Neural progenitor cell (in vitro differentiated cells): Measurements from ENCODE around the gene RINL. TPM values are rescaled to one million over a fixed set of nuclear protein-coding genes. Genes with fewer than 3 reads are reported as not detected.

ENCODE experiments used
- DNase-seq: peaks from one replicate; pipeline ENCODE4 v3.0.0-alpha.2; 2016; ENCODE audit warnings: low spot score
- H2AFZ ChIP-seq: fragments of 200-600 bp; sonication (generic); replicated peaks from 2 replicates; pipeline ENCODE4 v1.6.1; 2016; ENCODE audit warnings: antibody characterized with exemption
- H3F3A ChIP-seq: fragments of 200-600 bp; sonication (generic); 2 replicates; pipeline ENCODE4 v1.6.1; 2016; ENCODE audit warnings: antibody characterized with exemption, low read depth
- H3K27ac ChIP-seq: fragments of 200-600 bp; sonication (generic); 2 replicates; pipeline ENCODE4 v1.5.1; 2016; ENCODE audit warnings: mild to moderate bottlenecking
- H3K27me3 ChIP-seq: fragments of 200-600 bp; sonication (generic); 2 replicates; pipeline ENCODE4 v1.6.1; 2016; ENCODE audit warnings: mild to moderate bottlenecking, moderate library complexity
- H3K36me3 ChIP-seq: fragments of 200-600 bp; sonication (generic); 2 replicates; pipeline ENCODE4 v1.5.1; 2016
- H3K4me1 ChIP-seq: fragments of 200-600 bp; sonication (generic); 2 replicates; pipeline ENCODE4 v1.6.1; 2016; ENCODE audit warnings: mixed run types
- H3K4me2 ChIP-seq: fragments of 200-600 bp; sonication (generic); 2 replicates; pipeline ENCODE4 v1.6.1; 2016
- H3K4me3 ChIP-seq: fragments of 200-600 bp; sonication (generic); 2 replicates; pipeline ENCODE4 v1.5.1; 2016
- H3K79me2 ChIP-seq: fragments of 200-600 bp; sonication (generic); 2 replicates; pipeline ENCODE4 v1.6.1; 2016; ENCODE audit warnings: low read depth
- H3K9ac ChIP-seq: fragments of 200-600 bp; sonication (generic); 2 replicates; pipeline ENCODE4 v1.6.1; 2016
- H3K9me3 ChIP-seq: fragments of 200-600 bp; sonication (generic); 2 replicates; pipeline ENCODE4 v1.5.1; 2016; ENCODE audit warnings: low read depth
- H4K20me1 ChIP-seq: fragments of 200-600 bp; sonication (generic); 2 replicates; pipeline ENCODE4 v1.6.1; 2016; ENCODE audit warnings: low read depth
- H3K27ac Mint-ChIP-seq: 3 replicates; pipeline ENCODE4 v1.8.0; 2021; ENCODE audit warnings: mixed read lengths
- H3K27me3 Mint-ChIP-seq: 2 replicates; pipeline ENCODE4 v1.8.0; 2022; ENCODE audit warnings: low read depth, mild to moderate bottlenecking, inconsistent platforms, moderate library complexity, mixed read lengths; ENCODE audit not compliant: insufficient read depth
- H3K36me3 Mint-ChIP-seq: 3 replicates; pipeline ENCODE4 v1.8.0; 2021; ENCODE audit warnings: mixed read lengths
- H3K4me1 Mint-ChIP-seq: 3 replicates; pipeline ENCODE4 v1.8.0; 2021; ENCODE audit warnings: mixed read lengths
- H3K4me3 Mint-ChIP-seq: 3 replicates; pipeline ENCODE4 v1.8.0; 2021; ENCODE audit warnings: mild to moderate bottlenecking, moderate library complexity, mixed read lengths
- H3K9me3 Mint-ChIP-seq: 3 replicates; pipeline ENCODE4 v1.8.0; 2020; ENCODE audit warnings: mixed read lengths
- CTCF ChIP-seq: fragments of 200-600 bp; sonication (generic); IDR thresholded peaks from 2 replicates; pipeline ENCODE4 v1.5.1; 2017; ENCODE audit warnings: antibody characterized with exemption, mild to moderate bottlenecking
- EZH2 ChIP-seq: fragments of 200-600 bp; sonication (generic); IDR thresholded peaks from 2 replicates; pipeline ENCODE4 v1.6.1; 2017; ENCODE audit warnings: antibody characterized with exemption, mild to moderate bottlenecking, moderate library complexity
- EZH2phosphoT487 ChIP-seq: fragments of 200-600 bp; sonication (generic); IDR thresholded peaks from 2 replicates; pipeline ENCODE4 v1.6.1; 2017; ENCODE audit warnings: antibody characterized with exemption
- total RNA-seq: library from RNA; depleted of rRNA; stranded (reverse); fragments of >200 nt; gene quantifications from 2 replicates; pipeline ENCODE4 v1.2.3, GENCODE V29; 2015; ENCODE audit warnings: low replicate concordance

The RINL gene
- total RNA-seq, 1 donor from 2014 or later: 5.4 TPM

GRCh38 chr19:38868551-38868950, 9.5 kb downstream of the RINL start:
- no peak for DNase-seq
- peaks cover 20% of the 10 kb centered on the region for H3K4me1 Mint-ChIP-seq
- H3K27ac Mint-ChIP-seq: no peak overlapping the region
- Histone ChIP-seq H4K20me1 (no peaks in the 10 kb centered on the region), H3K4me1 (peaks cover 3% of the 10 kb centered on the region), H3K4me3 (no peak overlapping the region), H3K27me3 (peaks cover 17% of the 10 kb centered on the region), H3F3A (peaks cover 2% of the 10 kb centered on the region), H2AFZ (no peak overlapping the region), H3K36me3 (no peaks in the 10 kb centered on the region), H3K9me3 (no peaks in the 10 kb centered on the region), H3K4me2 (no peak overlapping the region), H3K27ac (no peak overlapping the region), H3K79me2 (no peaks in the 10 kb centered on the region), H3K9ac (no peak overlapping the region)
- peaks cover 4% of the 10 kb centered on the region for H3K9me3 Mint-ChIP-seq
- H3K36me3 Mint-ChIP-seq: no peaks in the 10 kb centered on the region
- H3K4me3 Mint-ChIP-seq: peak overlapping the region; percentile 46
- peaks cover 12% of the 10 kb centered on the region for H3K27me3 Mint-ChIP-seq
- no peak for TF ChIP-seq EZH2phosphoT487
- TF ChIP-seq CTCF: no peak
- TF ChIP-seq EZH2: no peak

- H3K4me2 ChIP-seq: no peak overlapping the region
- H3K9ac ChIP-seq: no peak overlapping the region
- no peak overlapping the region for H3K4me3 ChIP-seq
- peaks cover 10% of the 10 kb centered on the region for H3K27me3 Mint-ChIP-seq
- no peak overlapping the region for H3K27ac ChIP-seq
- no peaks in the 10 kb centered on the region for H3K36me3 Mint-ChIP-seq
- H3K9me3 Mint-ChIP-seq: peaks cover 4% of the 10 kb centered on the region
- H3K4me1 ChIP-seq: peaks cover 3% of the 10 kb centered on the region
- H3K4me3 Mint-ChIP-seq: no peak overlapping the region
- H2AFZ ChIP-seq: no peak overlapping the region
- no peaks in the 10 kb centered on the region for H3K79me2 ChIP-seq
- H3K4me1 Mint-ChIP-seq: peaks cover 16% of the 10 kb centered on the region
- no peaks in the 10 kb centered on the region for H3K36me3 ChIP-seq
- TF ChIP-seq CTCF: no peak
- TF ChIP-seq EZH2: no peak
- no peaks in the 10 kb centered on the region for H4K20me1 ChIP-seq
- H3K27ac Mint-ChIP-seq: no peak overlapping the region
- H3K9me3 ChIP-seq: no peaks in the 10 kb centered on the region
- peaks cover 17% of the 10 kb centered on the region for H3K27me3 ChIP-seq
- peaks cover 4% of the 10 kb centered on the region for H3F3A ChIP-seq
- no peak for DNase-seq
Observed at GRCh38 chr19:38867171-38867780, 10.8 kb downstream of the RINL start.

GRCh38 chr19:38862321-38863059, 15.6 kb downstream of the RINL start:
- Histone ChIP-seq H3K9ac (no peak overlapping the region), H3F3A (peaks cover 19% of the 10 kb centered on the region), H3K79me2 (no peaks in the 10 kb centered on the region), H3K4me2 (no peak overlapping the region), H3K4me3 (no peak overlapping the region), H3K36me3 (no peaks in the 10 kb centered on the region), H3K27ac (no peak overlapping the region), H2AFZ (no peak overlapping the region), H3K27me3 (no peaks in the 10 kb centered on the region), H3K4me1 (peaks cover 8% of the 10 kb centered on the region), H4K20me1 (no peaks in the 10 kb centered on the region), H3K9me3 (no peaks in the 10 kb centered on the region)
- peaks cover 7% of the 10 kb centered on the region for H3K27me3 Mint-ChIP-seq
- peak; percentile 1 for DNase-seq
- H3K4me3 Mint-ChIP-seq: no peak overlapping the region
- no peak overlapping the region for H3K27ac Mint-ChIP-seq
- H3K9me3 Mint-ChIP-seq: peaks cover 3% of the 10 kb centered on the region
- peaks cover 30% of the 10 kb centered on the region for H3K4me1 Mint-ChIP-seq
- no peak for TF ChIP-seq CTCF
- TF ChIP-seq EZH2phosphoT487: no peak
- no peak for TF ChIP-seq EZH2
- H3K36me3 Mint-ChIP-seq: no peaks in the 10 kb centered on the region
